Measurements from ENCODE around the gene MTCP1. TPM values are rescaled to one million over a fixed set of nuclear protein-coding genes. Genes with fewer than 3 reads are reported as not detected.

Gene MTCP1
- total RNA-seq, 2 experiments from 2014 or later: 17.0 to 18.9 TPM

GRCh38 chrX:155055494-155055893 is 15.4 kb downstream of the MTCP1 start:
- Mint-ChIP-seq H3K4me3 (no peak overlapping the region), H3K27ac (no peak overlapping the region), H3K27me3 (no peaks in the 10 kb centered on the region), H3K9me3 (no peaks in the 10 kb centered on the region), H3K36me3 (ENCODE audit: low read depth) (peaks cover 39% of the 10 kb centered on the region), H3K4me1 (ENCODE audit: low read depth) (peaks cover 28% of the 10 kb centered on the region)
- DNase-seq: no peak
- Histone ChIP-seq H3K27ac (ENCODE audit: low read depth in 1 of 2, low read length in 2 of 2) (no peak overlapping the region), H3K27me3 (ENCODE audit: control insufficient read depth in 1 of 2, insufficient read depth in 2 of 2, low read length in 2 of 2) (no peaks in the 10 kb centered on the region), H3K9me3 (ENCODE audit: control insufficient read depth in 1 of 2, insufficient read depth in 1 of 2, low read length in 2 of 2) (no peaks in the 10 kb centered on the region), H3K4me1 (ENCODE audit: insufficient read depth, low read length) (peaks cover 14% of the 10 kb centered on the region), H3K36me3 (ENCODE audit: insufficient read depth, low read length) (peaks cover 21% of the 10 kb centered on the region), H3K4me3 (ENCODE audit: low read length) (no peak overlapping the region)
- POLR2A ChIA-PET: no interaction called here
- intact Hi-C loops (cut with DNase I, micrococcal nuclease): loop anchor here in 1 of 2 experiments (5.0 kb wide), 1 partner anchor 33 kb away; the partner anchor contains the start of gene F8
- TF ChIP-seq CTCF (IDR thresholded peaks at IDR 0.05): no peak
- no peak for ATAC-seq (ENCODE audit: poor library complexity)
- CTCF ChIA-PET: no interaction called here

- POLR2A ChIA-PET: no interaction called here
- CTCF ChIA-PET: no interaction called here
Observed at GRCh38 chrX:155054255-155054654, 16.7 kb downstream of the MTCP1 start.

GRCh38 chrX:155053656-155054055 is 17.3 kb downstream of the MTCP1 start:
- intact Hi-C loops (cut with DNase I, micrococcal nuclease): no loop called here
- Histone ChIP-seq H3K27ac (ENCODE audit: low read depth in 1 of 2, low read length in 2 of 2) (no peak overlapping the region), H3K27me3 (ENCODE audit: control insufficient read depth in 1 of 2, insufficient read depth in 2 of 2, low read length in 2 of 2) (no peaks in the 10 kb centered on the region), H3K4me3 (ENCODE audit: low read length) (no peak overlapping the region), H3K4me1 (ENCODE audit: insufficient read depth, low read length) (peaks cover 17% of the 10 kb centered on the region), H3K9me3 (ENCODE audit: control insufficient read depth in 1 of 2, insufficient read depth in 1 of 2, low read length in 2 of 2) (no peaks in the 10 kb centered on the region), H3K36me3 (ENCODE audit: insufficient read depth, low read length) (peaks cover 17% of the 10 kb centered on the region)
- TF ChIP-seq CTCF (IDR thresholded peaks at IDR 0.05): no peak
- peaks cover 47% of the 10 kb centered on the region for H3K36me3 Mint-ChIP-seq (ENCODE audit: low read depth)
- H3K27me3 Mint-ChIP-seq: no peaks in the 10 kb centered on the region
- ChIA-PET CTCF (no interaction called here), POLR2A (no interaction called here)
- ATAC-seq (ENCODE audit: poor library complexity) (no peak), DNase-seq (no peak)
- H3K4me1 Mint-ChIP-seq (ENCODE audit: low read depth): peaks cover 47% of the 10 kb centered on the region
- peak overlapping the region; percentile 64 for H3K27ac Mint-ChIP-seq
- no peak overlapping the region for H3K4me3 Mint-ChIP-seq
- H3K9me3 Mint-ChIP-seq: no peaks in the 10 kb centered on the region

More at GRCh38 chrX:155054255-155054654, 16.7 kb downstream of the MTCP1 start:
- H3K4me3 Mint-ChIP-seq: no peak overlapping the region
- peaks cover 41% of the 10 kb centered on the region for H3K36me3 Mint-ChIP-seq (ENCODE audit: low read depth)
- H3K27ac Mint-ChIP-seq: no peak overlapping the region
- no peaks in the 10 kb centered on the region for H3K27me3 Mint-ChIP-seq
- no peak for DNase-seq
- intact Hi-C loops (cut with DNase I, micrococcal nuclease): no loop called here
- ATAC-seq (ENCODE audit: poor library complexity): no peak
- Histone ChIP-seq H3K36me3 (ENCODE audit: insufficient read depth, low read length) (peaks cover 17% of the 10 kb centered on the region), H3K4me1 (ENCODE audit: insufficient read depth, low read length) (peaks cover 14% of the 10 kb centered on the region), H3K27me3 (ENCODE audit: control insufficient read depth in 1 of 2, insufficient read depth in 2 of 2, low read length in 2 of 2) (no peaks in the 10 kb centered on the region), H3K27ac (ENCODE audit: low read depth in 1 of 2, low read length in 2 of 2) (no peak overlapping the region), H3K9me3 (ENCODE audit: control insufficient read depth in 1 of 2, insufficient read depth in 1 of 2, low read length in 2 of 2) (no peaks in the 10 kb centered on the region), H3K4me3 (ENCODE audit: low read length) (no peak overlapping the region)
- no peak for TF ChIP-seq CTCF (IDR thresholded peaks at IDR 0.05)
- H3K9me3 Mint-ChIP-seq: no peaks in the 10 kb centered on the region
- H3K4me1 Mint-ChIP-seq (ENCODE audit: low read depth): peaks cover 41% of the 10 kb centered on the region
